B cell (primary cell): ENCODE results near the gene LPO.

Experiments
- EZH2 ChIP-seq: IDR thresholded peaks from 2 replicates; pipeline ENCODE4 v1.6.1; 2012; ENCODE audit warnings: borderline replicate concordance, low read depth, mild to moderate bottlenecking, moderate library complexity, low read length; ENCODE audit not compliant: insufficient read depth, poor library complexity, severe bottlenecking
- TF ChIP-seq, protein P1 (sequence below): fragments of 200-600 bp; IDR thresholded peaks from one replicate; pipeline ENCODE4 v1.8.0; 2022; ENCODE audit warnings: antibody characterized with exemption, mild to moderate bottlenecking

DNA sequence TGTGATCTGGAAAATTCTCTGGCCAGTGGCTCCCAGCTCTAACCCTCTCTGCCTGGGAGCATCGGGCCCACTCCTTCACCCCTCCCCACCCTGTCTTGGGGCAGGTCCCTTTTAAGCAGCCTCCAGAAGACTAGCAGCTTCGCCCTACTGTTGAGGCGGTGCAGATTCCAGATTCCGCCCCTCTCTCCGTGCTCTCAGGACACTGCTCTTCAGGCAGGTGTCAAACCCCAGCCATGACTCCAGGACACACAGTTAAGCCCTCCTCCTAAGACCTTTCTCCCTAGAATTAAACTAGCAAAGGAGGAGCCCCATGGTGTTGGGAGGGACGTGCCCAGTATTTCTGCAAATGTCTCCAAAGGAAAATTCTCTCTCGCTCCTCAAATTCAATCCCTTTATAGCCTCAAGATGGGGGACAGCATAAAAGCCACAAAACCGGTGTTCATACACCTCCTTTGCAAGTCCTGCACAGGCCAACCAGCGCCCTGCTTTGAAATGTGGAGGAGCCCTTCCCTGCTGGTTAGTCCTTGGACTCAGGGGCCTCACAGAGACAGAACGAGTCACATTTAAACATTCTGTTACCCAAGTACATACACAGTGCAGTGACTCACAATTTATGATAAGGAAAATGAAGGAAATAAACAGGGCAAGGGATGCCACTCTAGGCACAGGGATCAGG is 7.2 kb downstream of the LPO start:
- TF ChIP-seq EZH2 = no peak
- TF ChIP-seq, protein P1, sequence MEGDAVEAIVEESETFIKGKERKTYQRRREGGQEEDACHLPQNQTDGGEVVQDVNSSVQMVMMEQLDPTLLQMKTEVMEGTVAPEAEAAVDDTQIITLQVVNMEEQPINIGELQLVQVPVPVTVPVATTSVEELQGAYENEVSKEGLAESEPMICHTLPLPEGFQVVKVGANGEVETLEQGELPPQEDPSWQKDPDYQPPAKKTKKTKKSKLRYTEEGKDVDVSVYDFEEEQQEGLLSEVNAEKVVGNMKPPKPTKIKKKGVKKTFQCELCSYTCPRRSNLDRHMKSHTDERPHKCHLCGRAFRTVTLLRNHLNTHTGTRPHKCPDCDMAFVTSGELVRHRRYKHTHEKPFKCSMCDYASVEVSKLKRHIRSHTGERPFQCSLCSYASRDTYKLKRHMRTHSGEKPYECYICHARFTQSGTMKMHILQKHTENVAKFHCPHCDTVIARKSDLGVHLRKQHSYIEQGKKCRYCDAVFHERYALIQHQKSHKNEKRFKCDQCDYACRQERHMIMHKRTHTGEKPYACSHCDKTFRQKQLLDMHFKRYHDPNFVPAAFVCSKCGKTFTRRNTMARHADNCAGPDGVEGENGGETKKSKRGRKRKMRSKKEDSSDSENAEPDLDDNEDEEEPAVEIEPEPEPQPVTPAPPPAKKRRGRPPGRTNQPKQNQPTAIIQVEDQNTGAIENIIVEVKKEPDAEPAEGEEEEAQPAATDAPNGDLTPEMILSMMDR = no peak
